IMR-90 (cell line): ENCODE results near the gene CHIT1. TPM values are rescaled to one million over a fixed set of nuclear protein-coding genes. Genes with fewer than 3 reads are reported as not detected.

Experiments used
- ATAC-seq: fragments of 200-7000 bp; cut with Tn5 transposase; 2 replicates; pipeline ENCODE4 v1.9.1; 2020; ENCODE audit warnings: low read depth, mild to moderate bottlenecking, moderate library complexity
- BruUV-seq: library from RNA; stranded (reverse); fragments of 400-500 nt; replicated peaks from 2 replicates; lab custom pipeline; 2021; lab: Mats Ljungman, UMichigan
- CTCF ChIA-PET: fragments of 300-600 bp; formaldehyde crosslinking; extraction: SDS; loops from one replicate; lab custom pipeline; 2021; ENCODE audit warnings: antibody characterized with exemption; lab: Yijun Ruan, JAX
- POLR2A ChIA-PET: fragments of 300-600 bp; sonication (Branson Sonifier 250); formaldehyde crosslinking; loops from one replicate; lab custom pipeline; 2022; ENCODE audit warnings: antibody characterized with exemption; ENCODE audit not compliant: unreplicated experiment; lab: Charles Lee
- DNase-seq: peaks from one replicate; pipeline ENCODE4 v3.0.0; 2013
- H2AFZ ChIP-seq: replicated peaks from 2 replicates; pipeline ENCODE3; 2013; ENCODE audit warnings: low read length, mild to moderate bottlenecking; ENCODE audit not compliant: poor library complexity
- H2AK5ac ChIP-seq: 2 replicates; pipeline ENCODE4 v1.6.1; 2013; ENCODE audit warnings: low read depth, low read length, inconsistent platforms
- H2AK9ac ChIP-seq: replicated peaks from 2 replicates; pipeline ENCODE3; 2013; ENCODE audit warnings: mild to moderate bottlenecking, low read depth, low read length, moderate library complexity; ENCODE audit not compliant: poor library complexity
- H2BK120ac ChIP-seq: 2 replicates; pipeline ENCODE4 v1.6.1; 2013; ENCODE audit warnings: low read depth, low read length, inconsistent platforms
- H2BK15ac ChIP-seq: 3 replicates; pipeline ENCODE4 v1.6.1; 2013; ENCODE audit warnings: low read depth, low read length, inconsistent platforms
- H2BK20ac ChIP-seq: 2 replicates; pipeline ENCODE4 v1.6.1; 2013; ENCODE audit warnings: low read depth, mild to moderate bottlenecking, inconsistent platforms, low read length, moderate library complexity
- H2BK5ac ChIP-seq: 2 replicates; pipeline ENCODE4 v1.6.1; 2013; ENCODE audit warnings: mild to moderate bottlenecking, low read depth, low read length, inconsistent platforms; ENCODE audit not compliant: poor library complexity, severe bottlenecking
- H3K14ac ChIP-seq: replicated peaks from 2 replicates; pipeline ENCODE4 v1.6.1; 2013; ENCODE audit warnings: low read depth, low read length, inconsistent platforms
- H3K18ac ChIP-seq: 2 replicates; pipeline ENCODE4 v1.6.1; 2013; ENCODE audit warnings: low read depth, low read length, control low read depth
- H3K23ac ChIP-seq: 2 replicates; pipeline ENCODE4 v1.6.1; 2013; ENCODE audit warnings: low read depth, low read length, inconsistent platforms
- H3K27ac ChIP-seq: 2 replicates; pipeline ENCODE4 v1.5.1; 2013; ENCODE audit warnings: mild to moderate bottlenecking, control low read depth, low read length; ENCODE audit not compliant: insufficient read depth
- H3K27me3 ChIP-seq: 2 replicates; pipeline ENCODE4 v1.6.1; 2013; ENCODE audit warnings: low read length; ENCODE audit not compliant: control insufficient read depth, insufficient read depth
- H3K36me3 ChIP-seq: 2 replicates; pipeline ENCODE4 v1.6.1; 2013; ENCODE audit warnings: low read length, mixed read lengths; ENCODE audit not compliant: control insufficient read depth, insufficient read depth
- H3K4ac ChIP-seq: 2 replicates; pipeline ENCODE4 v1.6.1; 2013; ENCODE audit warnings: low read depth, low read length, inconsistent platforms
- H3K4me1 ChIP-seq: 2 replicates; pipeline ENCODE4 v1.6.1; 2013; ENCODE audit warnings: low read length, mixed read lengths; ENCODE audit not compliant: control insufficient read depth, insufficient read depth
- H3K4me2 ChIP-seq: 2 replicates; pipeline ENCODE4 v1.6.1; 2013; ENCODE audit warnings: low read depth, mild to moderate bottlenecking, control low read depth, low read length, moderate library complexity
- H3K4me3 ChIP-seq: 2 replicates; pipeline ENCODE4 v1.5.1; 2013; ENCODE audit warnings: low read depth, mild to moderate bottlenecking, control low read depth, low read length, moderate library complexity; ENCODE audit not compliant: insufficient read depth
- H3K56ac ChIP-seq: 2 replicates; pipeline ENCODE4 v1.6.1; 2013; ENCODE audit warnings: low read length, inconsistent platforms; ENCODE audit not compliant: insufficient read depth; ENCODE audit errors: extremely low read depth
- H3K79me1 ChIP-seq, 2 experiments: 2 replicates each; pipeline ENCODE4 v1.6.1; 2013; ENCODE audit warnings: low read length in 2 of 2, inconsistent platforms in 1 of 2, low read depth in 1 of 2
- H3K9ac ChIP-seq: 2 replicates; pipeline ENCODE4 v1.6.1; 2013; ENCODE audit warnings: low read depth, low read length, control low read depth
- H3K9me1 ChIP-seq: 2 replicates; pipeline ENCODE4 v1.6.1; 2013; ENCODE audit warnings: low read length, inconsistent platforms; ENCODE audit not compliant: insufficient read depth
- H3K9me3 ChIP-seq: 2 replicates; pipeline ENCODE4 v1.6.1; 2013; ENCODE audit warnings: low read length; ENCODE audit not compliant: control insufficient read depth, insufficient read depth
- H4K20me1 ChIP-seq: 2 replicates; pipeline ENCODE4 v1.6.1; 2013; ENCODE audit warnings: low read length, inconsistent platforms; ENCODE audit not compliant: insufficient read depth
- H4K5ac ChIP-seq: 2 replicates; pipeline ENCODE4 v1.6.1; 2013; ENCODE audit warnings: mild to moderate bottlenecking, low read depth, low read length, control low read depth
- H4K8ac ChIP-seq, 2 experiments: 2 replicates each; pipeline ENCODE4 v1.6.1; 2013; ENCODE audit warnings: low read depth in 2 of 2, low read length in 2 of 2, control low read depth in 1 of 2, inconsistent platforms in 1 of 2
- H4K91ac ChIP-seq: 2 replicates; pipeline ENCODE4 v1.6.1; 2013; ENCODE audit warnings: low read depth, low read length, inconsistent platforms; ENCODE audit not compliant: insufficient read depth
- MAZ ChIP-seq: IDR thresholded peaks from 2 replicates; pipeline ENCODE4 v1.6.1; 2012; ENCODE audit warnings: low read depth, mild to moderate bottlenecking, low read length, improper control_type of control experiment, moderate library complexity, borderline replicate concordance
- whole genome bisulfite sequencing, 2 experiments: methylation state at CpG; one replicate each; pipeline versions ENCODE4 v1.1.5 to v1.1.7; 2013; ENCODE audit warnings: missing lambda C conversion rate in 2 of 2; ENCODE audit not compliant: insufficient read length in 1 of 2; ENCODE audit errors: extremely low coverage in 2 of 2; 5-methylcytosine and 5-hydroxymethylcytosine counted together
- dilution Hi-C: fragments of 300-500 bp; cut with HindIII; formaldehyde crosslinking; loops from one replicate; pipeline ENCODE4 v1.14.3; 2018; ENCODE audit warnings: low sequenced_read_pairs; ENCODE audit not compliant: unreplicated experiment
- in situ Hi-C: fragments of 300-500 bp; cut with MboI; formaldehyde crosslinking; loops from 3 replicates; pipeline ENCODE4 v1.14.3; 2019; ENCODE audit warnings: low sequenced_read_pairs, inconsistent platforms, mixed read lengths
- intact Hi-C: fragments of 100-400 bp; cut with micrococcal nuclease; formaldehyde crosslinking; loops from 2 replicates; pipeline ENCODE4 v1.10.0; 2022
- polyA plus RNA-seq, 3 experiments: library from polyadenylated mRNA; depleted of rRNA; stranded (reverse); fragments of >200 nt; gene quantifications; 2 replicates each; pipeline ENCODE4 v1.2.3, GENCODE V29; 2012; ENCODE audit warnings: low replicate concordance in 1 of 3
- total RNA-seq: library from RNA; depleted of rRNA; stranded (reverse); fragments of >200 nt; gene quantifications from 2 replicates; pipeline ENCODE4 v1.2.3, GENCODE V29; 2012

The CHIT1 gene
- total and polyA plus RNA-seq, 2 of the 4 experiments (the other 2 are of a cell fraction), result not detected

- CTCF ChIA-PET, result interaction anchor here (2.3 to 2.9 kb wide), 2 partner anchors 53 to 131 kb away, joined by 6 to 20 read pairs; no protein-coding TSS in a partner anchor
Observed at GRCh38 chr1:203170625-203171330, 58.7 kb downstream of the CHIT1 start.

More at GRCh38 chr1:203170625-203171330, 58.7 kb downstream of the CHIT1 start:
- Histone ChIP-seq H2BK5ac (no peak overlapping the region), H3K56ac (no peak overlapping the region), H3K4me1 (peaks cover under 1% of the 10 kb centered on the region; the same call in 1 of the 2 replicates), H3K9ac (no peak overlapping the region), H2AK9ac (no peak overlapping the region), H4K8ac (no peak overlapping the region), H4K20me1 (no peaks in the 10 kb centered on the region), H3K9me3 (no peaks in the 10 kb centered on the region), H3K18ac (no peak overlapping the region), H3K27ac (no peak overlapping the region), H2AFZ (no peak overlapping the region), H3K23ac (no peak overlapping the region), H3K79me1 (no peaks in the 10 kb centered on the region), H2BK120ac (no peak overlapping the region), H4K91ac (no peak overlapping the region), H2AK5ac (no peak overlapping the region), H3K4ac (no peak overlapping the region), H2BK20ac (no peak overlapping the region), H3K4me2 (no peak overlapping the region), H2BK15ac (no peak overlapping the region), H4K5ac (no peak overlapping the region), H3K27me3 (peaks cover 2% of the 10 kb centered on the region; the same call in 1 of the 2 replicates), H3K14ac (no peak overlapping the region), H3K9me1 (no peaks in the 10 kb centered on the region), H3K4me3 (no peak overlapping the region), H3K36me3 (no peaks in the 10 kb centered on the region)
- POLR2A ChIA-PET, result no interaction called here
- intact Hi-C loops (no loop called here), dilution Hi-C loops (no loop called here), in situ Hi-C loops (no loop called here)
- ATAC-seq (no peak), DNase-seq (peak; percentile 22)
- whole genome bisulfite sequencing, 2 experiments, result 71% methylated on average over 3 of the region's 8 CpGs; no CpG with 5 or more reads in 1 of the 2 experiments
- no peak for TF ChIP-seq MAZ
- no TSS peak for BruUV-seq
